Measurements from ENCODE around the gene RBL1. TPM values are rescaled to one million over a fixed set of nuclear protein-coding genes. Genes with fewer than 3 reads are reported as not detected.
"Not testable (repeated sequence)": the region's sequence is repeated elsewhere in the genome, so short reads cannot be mapped to it uniquely, and the experiment has no call there.

The RBL1 gene
- total RNA-seq, 1 donor from 2014 or later: 9.0 TPM

- no peak for DNase-seq (ENCODE audit: low spot score in 2 of 2, unreplicated experiment in 2 of 2)
- H3K36me3 Mint-ChIP-seq: peaks cover 49% of the 10 kb centered on the region
These were observed 52.5 kb downstream of the RBL1 start for GRCh38 chr20:37042986-37043972.

GRCh38 chr20:37039366-37039765 is 56.4 kb downstream of the RBL1 start:
- not testable (repeated sequence) for H3K4me1 Mint-ChIP-seq; H3K4me3 Mint-ChIP-seq; DNase-seq (ENCODE audit: low spot score in 2 of 2, unreplicated experiment in 2 of 2); H3K27me3 Mint-ChIP-seq (ENCODE audit: low read depth); H3K27ac Mint-ChIP-seq
- H3K9me3 Mint-ChIP-seq: peaks cover 15% of the 10 kb centered on the region
- peaks cover 46% of the 10 kb centered on the region for H3K36me3 Mint-ChIP-seq

More at GRCh38 chr20:37042986-37043972, 52.5 kb downstream of the RBL1 start:
- Mint-ChIP-seq H3K27ac (no peak overlapping the region), H3K27me3 (ENCODE audit: low read depth) (no peaks in the 10 kb centered on the region), H3K4me3 (no peak overlapping the region), H3K9me3 (peaks cover 15% of the 10 kb centered on the region), H3K4me1 (no peaks in the 10 kb centered on the region)
- no peak for TF ChIP-seq CTCF (IDR thresholded peaks at IDR 0.05; ENCODE audit: unreplicated experiment)

- TF ChIP-seq CTCF (IDR thresholded peaks at IDR 0.05; ENCODE audit: unreplicated experiment): no peak
- Mint-ChIP-seq H3K27ac (no peak overlapping the region), H3K36me3 (peaks cover 44% of the 10 kb centered on the region)
These were observed 63.7 kb downstream of the RBL1 start for GRCh38 chr20:37032077-37032476.

GRCh38 chr20:37020636-37021035 is 75.2 kb downstream of the RBL1 start:
- Mint-ChIP-seq H3K36me3 (peaks cover 24% of the 10 kb centered on the region), H3K27ac (no peak overlapping the region), H3K27me3 (ENCODE audit: low read depth) (no peaks in the 10 kb centered on the region), H3K4me3 (no peak overlapping the region), H3K9me3 (no peaks in the 10 kb centered on the region), H3K4me1 (no peaks in the 10 kb centered on the region)
- no peak for TF ChIP-seq CTCF (IDR thresholded peaks at IDR 0.05; ENCODE audit: unreplicated experiment)
- no peak for DNase-seq (ENCODE audit: low spot score in 2 of 2, unreplicated experiment in 2 of 2)

More at GRCh38 chr20:37032077-37032476, 63.7 kb downstream of the RBL1 start:
- DNase-seq (ENCODE audit: low spot score in 2 of 2, unreplicated experiment in 2 of 2): no peak
- Mint-ChIP-seq H3K4me3 (no peak overlapping the region), H3K27me3 (ENCODE audit: low read depth) (no peaks in the 10 kb centered on the region), H3K9me3 (peaks cover 26% of the 10 kb centered on the region), H3K4me1 (no peaks in the 10 kb centered on the region)

GRCh38 chr20:37012631-37013030 is 83.2 kb downstream of the RBL1 start:
- not testable (repeated sequence) for H3K27ac Mint-ChIP-seq; H3K4me3 Mint-ChIP-seq; H3K27me3 Mint-ChIP-seq (ENCODE audit: low read depth); H3K9me3 Mint-ChIP-seq; H3K4me1 Mint-ChIP-seq; DNase-seq (ENCODE audit: low spot score in 2 of 2, unreplicated experiment in 2 of 2)
- peaks cover 14% of the 10 kb centered on the region for H3K36me3 Mint-ChIP-seq

- H3K4me3 Mint-ChIP-seq; H3K9me3 Mint-ChIP-seq; DNase-seq (ENCODE audit: low spot score in 2 of 2, unreplicated experiment in 2 of 2); H3K27me3 Mint-ChIP-seq (ENCODE audit: low read depth); H3K4me1 Mint-ChIP-seq; H3K27ac Mint-ChIP-seq: not testable (repeated sequence)
- peaks cover 14% of the 10 kb centered on the region for H3K36me3 Mint-ChIP-seq
These were observed 83.9 kb downstream of the RBL1 start for GRCh38 chr20:37011858-37012257.

GRCh38 chr20:37011147-37011546 is 84.7 kb downstream of the RBL1 start:
- Mint-ChIP-seq H3K4me3 (no peak overlapping the region), H3K27me3 (ENCODE audit: low read depth) (no peaks in the 10 kb centered on the region), H3K36me3 (peaks cover 10% of the 10 kb centered on the region), H3K4me1 (no peaks in the 10 kb centered on the region), H3K27ac (no peak overlapping the region), H3K9me3 (no peaks in the 10 kb centered on the region)
- TF ChIP-seq CTCF (IDR thresholded peaks at IDR 0.05; ENCODE audit: unreplicated experiment): no peak
- DNase-seq (ENCODE audit: low spot score in 2 of 2, unreplicated experiment in 2 of 2): no peak
